IMR-90 (cell line): ENCODE measurements around the gene HSPA12A. TPM values are rescaled to one million over a fixed set of nuclear protein-coding genes. Genes with fewer than 3 reads are reported as not detected.

Source experiments
- ATAC-seq: fragments of 200-7000 bp; cut with Tn5 transposase; 2 replicates; pipeline ENCODE4 v1.9.1; 2020; ENCODE audit warnings: low read depth, mild to moderate bottlenecking, moderate library complexity
- BruUV-seq: library from RNA; stranded (reverse); fragments of 400-500 nt; replicated peaks from 2 replicates; lab custom pipeline; 2021; lab: Mats Ljungman, UMichigan
- CTCF ChIA-PET: fragments of 300-600 bp; formaldehyde crosslinking; extraction: SDS; loops from one replicate; lab custom pipeline; 2021; ENCODE audit warnings: antibody characterized with exemption; lab: Yijun Ruan, JAX
- POLR2A ChIA-PET: fragments of 300-600 bp; sonication (Branson Sonifier 250); formaldehyde crosslinking; loops from one replicate; lab custom pipeline; 2022; ENCODE audit warnings: antibody characterized with exemption; ENCODE audit not compliant: unreplicated experiment; lab: Charles Lee
- DNase-seq: peaks from one replicate; pipeline ENCODE4 v3.0.0; 2013
- H2AFZ ChIP-seq: replicated peaks from 2 replicates; pipeline ENCODE3; 2013; ENCODE audit warnings: low read length, mild to moderate bottlenecking; ENCODE audit not compliant: poor library complexity
- H2AK5ac ChIP-seq: 2 replicates; pipeline ENCODE4 v1.6.1; 2013; ENCODE audit warnings: low read depth, low read length, inconsistent platforms
- H2AK9ac ChIP-seq: replicated peaks from 2 replicates; pipeline ENCODE3; 2013; ENCODE audit warnings: mild to moderate bottlenecking, low read depth, low read length, moderate library complexity; ENCODE audit not compliant: poor library complexity
- H2BK120ac ChIP-seq: 2 replicates; pipeline ENCODE4 v1.6.1; 2013; ENCODE audit warnings: low read depth, low read length, inconsistent platforms
- H2BK15ac ChIP-seq: 3 replicates; pipeline ENCODE4 v1.6.1; 2013; ENCODE audit warnings: low read depth, low read length, inconsistent platforms
- H2BK20ac ChIP-seq: 2 replicates; pipeline ENCODE4 v1.6.1; 2013; ENCODE audit warnings: low read depth, mild to moderate bottlenecking, inconsistent platforms, low read length, moderate library complexity
- H2BK5ac ChIP-seq: 2 replicates; pipeline ENCODE4 v1.6.1; 2013; ENCODE audit warnings: mild to moderate bottlenecking, low read depth, low read length, inconsistent platforms; ENCODE audit not compliant: poor library complexity, severe bottlenecking
- H3K14ac ChIP-seq: replicated peaks from 2 replicates; pipeline ENCODE4 v1.6.1; 2013; ENCODE audit warnings: low read depth, low read length, inconsistent platforms
- H3K18ac ChIP-seq: 2 replicates; pipeline ENCODE4 v1.6.1; 2013; ENCODE audit warnings: low read depth, low read length, control low read depth
- H3K23ac ChIP-seq: 2 replicates; pipeline ENCODE4 v1.6.1; 2013; ENCODE audit warnings: low read depth, low read length, inconsistent platforms
- H3K27ac ChIP-seq: 2 replicates; pipeline ENCODE4 v1.5.1; 2013; ENCODE audit warnings: mild to moderate bottlenecking, control low read depth, low read length; ENCODE audit not compliant: insufficient read depth
- H3K27me3 ChIP-seq: 2 replicates; pipeline ENCODE4 v1.6.1; 2013; ENCODE audit warnings: low read length; ENCODE audit not compliant: control insufficient read depth, insufficient read depth
- H3K36me3 ChIP-seq: 2 replicates; pipeline ENCODE4 v1.6.1; 2013; ENCODE audit warnings: low read length, mixed read lengths; ENCODE audit not compliant: control insufficient read depth, insufficient read depth
- H3K4ac ChIP-seq: 2 replicates; pipeline ENCODE4 v1.6.1; 2013; ENCODE audit warnings: low read depth, low read length, inconsistent platforms
- H3K4me1 ChIP-seq: 2 replicates; pipeline ENCODE4 v1.6.1; 2013; ENCODE audit warnings: low read length, mixed read lengths; ENCODE audit not compliant: control insufficient read depth, insufficient read depth
- H3K4me2 ChIP-seq: 2 replicates; pipeline ENCODE4 v1.6.1; 2013; ENCODE audit warnings: low read depth, mild to moderate bottlenecking, control low read depth, low read length, moderate library complexity
- H3K4me3 ChIP-seq: 2 replicates; pipeline ENCODE4 v1.5.1; 2013; ENCODE audit warnings: low read depth, mild to moderate bottlenecking, control low read depth, low read length, moderate library complexity; ENCODE audit not compliant: insufficient read depth
- H3K56ac ChIP-seq: 2 replicates; pipeline ENCODE4 v1.6.1; 2013; ENCODE audit warnings: low read length, inconsistent platforms; ENCODE audit not compliant: insufficient read depth; ENCODE audit errors: extremely low read depth
- H3K79me1 ChIP-seq, 2 experiments: 2 replicates each; pipeline ENCODE4 v1.6.1; 2013; ENCODE audit warnings: low read length in 2 of 2, inconsistent platforms in 1 of 2, low read depth in 1 of 2
- H3K9ac ChIP-seq: 2 replicates; pipeline ENCODE4 v1.6.1; 2013; ENCODE audit warnings: low read depth, low read length, control low read depth
- H3K9me1 ChIP-seq: 2 replicates; pipeline ENCODE4 v1.6.1; 2013; ENCODE audit warnings: low read length, inconsistent platforms; ENCODE audit not compliant: insufficient read depth
- H3K9me3 ChIP-seq: 2 replicates; pipeline ENCODE4 v1.6.1; 2013; ENCODE audit warnings: low read length; ENCODE audit not compliant: control insufficient read depth, insufficient read depth
- H4K20me1 ChIP-seq: 2 replicates; pipeline ENCODE4 v1.6.1; 2013; ENCODE audit warnings: low read length, inconsistent platforms; ENCODE audit not compliant: insufficient read depth
- H4K5ac ChIP-seq: 2 replicates; pipeline ENCODE4 v1.6.1; 2013; ENCODE audit warnings: mild to moderate bottlenecking, low read depth, low read length, control low read depth
- H4K8ac ChIP-seq, 2 experiments: 2 replicates each; pipeline ENCODE4 v1.6.1; 2013; ENCODE audit warnings: low read depth in 2 of 2, low read length in 2 of 2, control low read depth in 1 of 2, inconsistent platforms in 1 of 2
- H4K91ac ChIP-seq: 2 replicates; pipeline ENCODE4 v1.6.1; 2013; ENCODE audit warnings: low read depth, low read length, inconsistent platforms; ENCODE audit not compliant: insufficient read depth
- BHLHE40 ChIP-seq: fragments of 150-350 bp; IDR thresholded peaks from 2 replicates; pipeline ENCODE4 v1.6.1; 2016; ENCODE audit warnings: mild to moderate bottlenecking, low read depth, low read length
- CEBPB ChIP-seq: IDR thresholded peaks from 2 replicates; pipeline ENCODE4 v1.6.1; 2012; ENCODE audit warnings: low read depth, low read length, improper control_type of control experiment
- CHD1 ChIP-seq: IDR thresholded peaks from 2 replicates; pipeline ENCODE4 v1.6.1; 2012; ENCODE audit warnings: low read depth, low read length, improper control_type of control experiment
- FOS ChIP-seq: fragments of 150-350 bp; IDR thresholded peaks from 2 replicates; pipeline ENCODE4 v1.6.1; 2016; ENCODE audit warnings: low read depth, low read length
- MAFK ChIP-seq: IDR thresholded peaks from 2 replicates; pipeline ENCODE4 v1.6.1; 2012; ENCODE audit warnings: low read depth, low read length, improper control_type of control experiment
- MAZ ChIP-seq: IDR thresholded peaks from 2 replicates; pipeline ENCODE4 v1.6.1; 2012; ENCODE audit warnings: low read depth, mild to moderate bottlenecking, low read length, improper control_type of control experiment, moderate library complexity, borderline replicate concordance
- MXI1 ChIP-seq: IDR thresholded peaks from 2 replicates; pipeline ENCODE4 v1.6.1; 2012; ENCODE audit warnings: low read depth, mild to moderate bottlenecking, low read length, moderate library complexity, borderline replicate concordance
- NFE2L2 ChIP-seq: fragments of 150-350 bp; IDR thresholded peaks from 2 replicates; pipeline ENCODE4 v1.6.1; 2016; ENCODE audit warnings: low read depth, mild to moderate bottlenecking, low read length
- POLR2A ChIP-seq: IDR thresholded peaks from 2 replicates; pipeline ENCODE4 v1.6.1; 2012; ENCODE audit warnings: mild to moderate bottlenecking, low read depth, low read length
- RAD21 ChIP-seq: IDR thresholded peaks from 2 replicates; pipeline ENCODE4 v1.6.1; 2012; ENCODE audit warnings: low read length, improper control_type of control experiment
- RCOR1 ChIP-seq: IDR thresholded peaks from 2 replicates; pipeline ENCODE4 v1.6.1; 2012; ENCODE audit warnings: mild to moderate bottlenecking, low read length, improper control_type of control experiment; ENCODE audit not compliant: insufficient replicate concordance
- RFX5 ChIP-seq: IDR thresholded peaks from 2 replicates; pipeline ENCODE4 v1.8.0; 2012; ENCODE audit warnings: low read depth, mild to moderate bottlenecking, low read length, moderate library complexity
- SMC3 ChIP-seq: fragments of 150-350 bp; IDR thresholded peaks from 2 replicates; pipeline ENCODE4 v1.6.1; 2016; ENCODE audit warnings: low read depth, mild to moderate bottlenecking, antibody characterized with exemption, low read length, moderate library complexity
- WGBS, 2 experiments: methylation state at CpG; one replicate each; pipeline versions ENCODE4 v1.1.5 to v1.1.7; 2013; ENCODE audit warnings: missing lambda C conversion rate in 2 of 2; ENCODE audit not compliant: insufficient read length in 1 of 2; ENCODE audit errors: extremely low coverage in 2 of 2; 5-methylcytosine and 5-hydroxymethylcytosine counted together
- dilution Hi-C: fragments of 300-500 bp; cut with HindIII; formaldehyde crosslinking; loops from one replicate; pipeline ENCODE4 v1.14.3; 2018; ENCODE audit warnings: low sequenced_read_pairs; ENCODE audit not compliant: unreplicated experiment
- in situ Hi-C: fragments of 300-500 bp; cut with MboI; formaldehyde crosslinking; loops from 3 replicates; pipeline ENCODE4 v1.14.3; 2019; ENCODE audit warnings: low sequenced_read_pairs, inconsistent platforms, mixed read lengths
- intact Hi-C: fragments of 100-400 bp; cut with micrococcal nuclease; formaldehyde crosslinking; loops from 2 replicates; pipeline ENCODE4 v1.10.0; 2022
- polyA plus RNA-seq, 3 experiments: library from polyadenylated mRNA; depleted of rRNA; stranded (reverse); fragments of >200 nt; gene quantifications; 2 replicates each; pipeline ENCODE4 v1.2.3, GENCODE V29; 2012; ENCODE audit warnings: low replicate concordance in 1 of 3
- total RNA-seq: library from RNA; depleted of rRNA; stranded (reverse); fragments of >200 nt; gene quantifications from 2 replicates; pipeline ENCODE4 v1.2.3, GENCODE V29; 2012
- TF ChIP-seq, protein P1 (sequence below): fragments of 150-350 bp; IDR thresholded peaks from 2 replicates; pipeline ENCODE4 v1.6.1; 2017; ENCODE audit warnings: mild to moderate bottlenecking, antibody characterized with exemption, low read length, low read depth
- TF ChIP-seq, protein P2 (sequence below): fragments of 150-350 bp; IDR thresholded peaks from 2 replicates; pipeline ENCODE4 v1.6.1; 2016; ENCODE audit warnings: low read depth, mild to moderate bottlenecking, low read length, moderate library complexity, borderline replicate concordance
- TF ChIP-seq, protein P3 (sequence below): conservative IDR thresholded peaks from 2 replicates; pipeline ENCODE4 v1.5.1; 2012; ENCODE audit warnings: mild to moderate bottlenecking, low read depth, low read length, improper control_type of control experiment

The HSPA12A gene
- total and polyA plus RNA-seq, 2 of the 4 experiments (the other 2 are of a cell fraction) = 16.1 to 16.7 TPM

DNA sequence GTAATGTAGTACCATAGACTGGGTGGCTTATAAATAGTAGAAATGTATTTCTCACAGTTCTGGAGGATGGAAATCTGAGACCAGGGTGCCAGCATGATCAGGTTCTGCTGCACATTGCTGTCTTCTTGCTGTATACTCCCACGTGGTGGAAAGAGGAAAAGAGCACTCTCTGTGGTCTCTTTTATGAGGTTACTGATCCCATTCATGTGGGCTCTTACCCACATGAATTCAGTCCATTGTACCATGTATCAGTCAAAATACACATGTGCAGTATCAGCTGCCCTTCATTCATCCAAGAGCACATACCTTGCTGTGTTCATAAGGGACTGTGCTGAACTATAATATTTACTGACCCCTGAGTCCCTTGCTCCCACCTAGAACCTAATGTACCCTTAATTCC, 104.5 kb downstream of the HSPA12A start:
- Histone ChIP-seq H3K4ac (no peak overlapping the region), H2BK15ac (no peak overlapping the region), H2BK20ac (no peak overlapping the region), H3K9me3 (no peaks in the 10 kb centered on the region), H3K4me1 (no peaks in the 10 kb centered on the region), H3K4me2 (no peak overlapping the region), H3K23ac (no peak overlapping the region), H3K9me1 (no peaks in the 10 kb centered on the region), H2BK120ac (no peak overlapping the region), H3K56ac (no peak overlapping the region), H4K91ac (no peak overlapping the region), H4K8ac (no peak overlapping the region), H2AK9ac (no peak overlapping the region), H4K5ac (no peak overlapping the region), H2BK5ac (no peak overlapping the region), H3K14ac (no peak overlapping the region), H3K36me3 (no peaks in the 10 kb centered on the region), H4K20me1 (no peaks in the 10 kb centered on the region), H2AFZ (no peak overlapping the region), H3K18ac (no peak overlapping the region), H3K27ac (no peak overlapping the region), H3K79me1 (no peaks in the 10 kb centered on the region), H2AK5ac (no peak overlapping the region), H3K4me3 (no peak overlapping the region), H3K27me3 (no peaks in the 10 kb centered on the region), H3K9ac (no peak overlapping the region)
- no peak for ATAC-seq
- TF ChIP-seq BHLHE40 (no peak), RFX5 (no peak), RAD21 (no peak), SMC3 (no peak), MAZ (no peak), NFE2L2 (no peak), POLR2A (no peak), CHD1 (no peak), MXI1 (no peak), MAFK (no peak), FOS (no peak), CEBPB (no peak), RCOR1 (no peak)
- TF ChIP-seq, protein P1, sequence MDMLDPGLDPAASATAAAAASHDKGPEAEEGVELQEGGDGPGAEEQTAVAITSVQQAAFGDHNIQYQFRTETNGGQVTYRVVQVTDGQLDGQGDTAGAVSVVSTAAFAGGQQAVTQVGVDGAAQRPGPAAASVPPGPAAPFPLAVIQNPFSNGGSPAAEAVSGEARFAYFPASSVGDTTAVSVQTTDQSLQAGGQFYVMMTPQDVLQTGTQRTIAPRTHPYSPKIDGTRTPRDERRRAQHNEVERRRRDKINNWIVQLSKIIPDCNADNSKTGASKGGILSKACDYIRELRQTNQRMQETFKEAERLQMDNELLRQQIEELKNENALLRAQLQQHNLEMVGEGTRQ = no peak
- TF ChIP-seq, protein P2, sequence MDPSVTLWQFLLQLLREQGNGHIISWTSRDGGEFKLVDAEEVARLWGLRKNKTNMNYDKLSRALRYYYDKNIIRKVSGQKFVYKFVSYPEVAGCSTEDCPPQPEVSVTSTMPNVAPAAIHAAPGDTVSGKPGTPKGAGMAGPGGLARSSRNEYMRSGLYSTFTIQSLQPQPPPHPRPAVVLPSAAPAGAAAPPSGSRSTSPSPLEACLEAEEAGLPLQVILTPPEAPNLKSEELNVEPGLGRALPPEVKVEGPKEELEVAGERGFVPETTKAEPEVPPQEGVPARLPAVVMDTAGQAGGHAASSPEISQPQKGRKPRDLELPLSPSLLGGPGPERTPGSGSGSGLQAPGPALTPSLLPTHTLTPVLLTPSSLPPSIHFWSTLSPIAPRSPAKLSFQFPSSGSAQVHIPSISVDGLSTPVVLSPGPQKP = no peak
- TF ChIP-seq, protein P3, sequence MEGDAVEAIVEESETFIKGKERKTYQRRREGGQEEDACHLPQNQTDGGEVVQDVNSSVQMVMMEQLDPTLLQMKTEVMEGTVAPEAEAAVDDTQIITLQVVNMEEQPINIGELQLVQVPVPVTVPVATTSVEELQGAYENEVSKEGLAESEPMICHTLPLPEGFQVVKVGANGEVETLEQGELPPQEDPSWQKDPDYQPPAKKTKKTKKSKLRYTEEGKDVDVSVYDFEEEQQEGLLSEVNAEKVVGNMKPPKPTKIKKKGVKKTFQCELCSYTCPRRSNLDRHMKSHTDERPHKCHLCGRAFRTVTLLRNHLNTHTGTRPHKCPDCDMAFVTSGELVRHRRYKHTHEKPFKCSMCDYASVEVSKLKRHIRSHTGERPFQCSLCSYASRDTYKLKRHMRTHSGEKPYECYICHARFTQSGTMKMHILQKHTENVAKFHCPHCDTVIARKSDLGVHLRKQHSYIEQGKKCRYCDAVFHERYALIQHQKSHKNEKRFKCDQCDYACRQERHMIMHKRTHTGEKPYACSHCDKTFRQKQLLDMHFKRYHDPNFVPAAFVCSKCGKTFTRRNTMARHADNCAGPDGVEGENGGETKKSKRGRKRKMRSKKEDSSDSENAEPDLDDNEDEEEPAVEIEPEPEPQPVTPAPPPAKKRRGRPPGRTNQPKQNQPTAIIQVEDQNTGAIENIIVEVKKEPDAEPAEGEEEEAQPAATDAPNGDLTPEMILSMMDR = no peak
- DNase-seq = no peak
- intact Hi-C loops (no loop called here), in situ Hi-C loops (no loop called here), dilution Hi-C loops (no loop called here)
- WGBS, 2 experiments = no CpG with 5 or more reads among the region's 1 CpG
- CTCF ChIA-PET = no interaction called here
- BruUV-seq = no TSS peak
- POLR2A ChIA-PET = no interaction called here
